ENCODE measurements around the gene C10orf143. TPM values are rescaled to one million over a fixed set of nuclear protein-coding genes. Genes with fewer than 3 reads are reported as not detected.

The C10orf143 gene
- total and polyA plus RNA-seq, 2 of the 8 experiments (the other 6 are each of a cell fraction or from before 2014, with no cell fraction given), result 1.6 to 2.0 TPM

DNA sequence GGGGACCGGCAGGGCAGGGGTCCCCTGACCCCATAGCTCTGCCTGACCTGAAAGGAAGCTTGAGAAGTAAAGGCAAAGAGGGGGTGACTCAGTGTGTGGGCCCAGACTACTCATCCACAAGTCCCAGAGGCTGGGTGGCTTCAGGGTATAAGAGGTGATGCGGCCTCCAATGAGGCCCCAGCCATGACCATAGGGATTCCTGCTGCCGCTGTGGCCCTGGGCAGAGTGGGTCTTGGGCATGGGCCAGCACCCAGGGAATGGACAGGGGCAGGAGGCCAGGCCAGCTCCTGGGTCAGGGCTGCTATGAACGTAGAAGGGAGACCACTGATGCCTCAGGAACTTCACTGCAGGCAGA lies 82.2 kb downstream of the C10orf143 start:
- Histone ChIP-seq H3K36me3 (ENCODE audit: control insufficient read depth in 2 of 4, insufficient read depth in 4 of 4, low read length in 3 of 4) (no peaks in the 10 kb centered on the region), H2BK15ac (ENCODE audit: low read length) (no peak overlapping the region), H4K20me1 (replicated peaks in 1 of 2; ENCODE audit: control insufficient read depth in 1 of 2, insufficient read depth in 2 of 2, low read length in 2 of 2) (no peaks in the 10 kb centered on the region), H3K79me1 (ENCODE audit: low read depth, low read length) (no peaks in the 10 kb centered on the region), H2AFZ (ENCODE audit: low read length) (no peak overlapping the region), H2AK5ac (ENCODE audit: low read depth, low read length) (no peak overlapping the region), H3K23me2 (ENCODE audit: low read depth, low read length) (0 out of 2 replicates have a peak, but pooled peaks cover 2% of the 10 kb centered on the region), H3K4ac (replicated peaks; ENCODE audit: insufficient read length, low read depth, low read length) (no peak overlapping the region), H3K9ac (replicated peaks in 1 of 4; ENCODE audit: extremely low read depth in 1 of 4, low read depth in 3 of 4, low read length in 3 of 4) (no peak overlapping the region), H3K27me3 (replicated peaks in 1 of 4; ENCODE audit: control insufficient read depth in 3 of 4, extremely low read depth in 1 of 4, insufficient read depth in 3 of 4, low read length in 3 of 4) (no peaks in the 10 kb centered on the region), H4K5ac (ENCODE audit: insufficient read length, low read depth, low read length) (no peak overlapping the region), H2BK20ac (ENCODE audit: low read length) (no peak overlapping the region), H4K8ac (ENCODE audit: extremely low read depth, insufficient read depth, low read length) (no peak overlapping the region), H3K27ac (ENCODE audit: low read depth, low read length) (no peak overlapping the region), H3K79me2 (ENCODE audit: control insufficient read depth in 1 of 2, insufficient read depth in 2 of 2, low read length in 2 of 2) (no peaks in the 10 kb centered on the region), H2BK12ac (ENCODE audit: low read depth, low read length) (no peak overlapping the region), H3K18ac (ENCODE audit: extremely low read depth, low read length) (no peak overlapping the region), H3K4me2 (ENCODE audit: insufficient read depth in 1 of 2, low read depth in 2 of 2, low read length in 2 of 2) (no peak overlapping the region), H3K4me1 (replicated peaks in 1 of 4; ENCODE audit: control insufficient read depth in 3 of 4, insufficient read depth in 4 of 4, low read length in 3 of 4) (no peaks in the 10 kb centered on the region), H3K14ac (ENCODE audit: insufficient read length) (no peak overlapping the region), H2BK120ac (replicated peaks; ENCODE audit: low read depth, low read length) (no peak overlapping the region), H3K56ac (replicated peaks; ENCODE audit: insufficient read length, low read depth, low read length) (no peak overlapping the region), H3K4me3 (ENCODE audit: extremely low read depth in 1 of 4, insufficient read depth in 2 of 4, low read depth in 3 of 4, low read length in 4 of 4) (no peak overlapping the region), H2BK5ac (ENCODE audit: low read depth, low read length) (no peak overlapping the region; the same call in 1 of the 2 replicates), H3K23ac (ENCODE audit: insufficient read length) (no peak overlapping the region), H4K91ac (replicated peaks; ENCODE audit: insufficient read length, low read length) (no peak overlapping the region), H3K9me3 (ENCODE audit: insufficient read depth in 2 of 2, low read depth in 1 of 2, low read length in 1 of 2) (no peaks in the 10 kb centered on the region)
- no peak for FAIRE-seq
- ChIA-PET POLR2A (ENCODE audit: partially characterized antibody) (no interaction called here), CTCF (ENCODE audit: partially characterized antibody) (interaction anchor here (2.8 kb wide), 1 partner anchor 16 kb away, joined by 12 read pairs; no protein-coding TSS in a partner anchor)
- TF ChIP-seq SRF (IDR thresholded peaks at IDR 0.05; ENCODE audit: low read depth, low read length), result no peak
- TF ChIP-seq CHD1 (IDR thresholded peaks at IDR 0.05; ENCODE audit: low read depth, low read length), result no peak
- TF ChIP-seq HDAC2 (IDR thresholded peaks at IDR 0.05; ENCODE audit: borderline replicate concordance in 1 of 2, low read depth in 2 of 2, low read length in 2 of 2), result no peak
- TF ChIP-seq KDM4A (IDR thresholded peaks at IDR 0.05; ENCODE audit: low read depth, low read length, severe bottlenecking), result no peak
- TF ChIP-seq, protein P1, sequence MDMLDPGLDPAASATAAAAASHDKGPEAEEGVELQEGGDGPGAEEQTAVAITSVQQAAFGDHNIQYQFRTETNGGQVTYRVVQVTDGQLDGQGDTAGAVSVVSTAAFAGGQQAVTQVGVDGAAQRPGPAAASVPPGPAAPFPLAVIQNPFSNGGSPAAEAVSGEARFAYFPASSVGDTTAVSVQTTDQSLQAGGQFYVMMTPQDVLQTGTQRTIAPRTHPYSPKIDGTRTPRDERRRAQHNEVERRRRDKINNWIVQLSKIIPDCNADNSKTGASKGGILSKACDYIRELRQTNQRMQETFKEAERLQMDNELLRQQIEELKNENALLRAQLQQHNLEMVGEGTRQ (IDR thresholded peaks at IDR 0.05; ENCODE audit: low read length), result no peak
- TF ChIP-seq SP2 (IDR thresholded peaks at IDR 0.05; ENCODE audit: low read length), result no peak
- no peak for TF ChIP-seq KDM1A (IDR thresholded peaks at IDR 0.05; ENCODE audit: borderline replicate concordance, low read length)
- TF ChIP-seq, protein P2, sequence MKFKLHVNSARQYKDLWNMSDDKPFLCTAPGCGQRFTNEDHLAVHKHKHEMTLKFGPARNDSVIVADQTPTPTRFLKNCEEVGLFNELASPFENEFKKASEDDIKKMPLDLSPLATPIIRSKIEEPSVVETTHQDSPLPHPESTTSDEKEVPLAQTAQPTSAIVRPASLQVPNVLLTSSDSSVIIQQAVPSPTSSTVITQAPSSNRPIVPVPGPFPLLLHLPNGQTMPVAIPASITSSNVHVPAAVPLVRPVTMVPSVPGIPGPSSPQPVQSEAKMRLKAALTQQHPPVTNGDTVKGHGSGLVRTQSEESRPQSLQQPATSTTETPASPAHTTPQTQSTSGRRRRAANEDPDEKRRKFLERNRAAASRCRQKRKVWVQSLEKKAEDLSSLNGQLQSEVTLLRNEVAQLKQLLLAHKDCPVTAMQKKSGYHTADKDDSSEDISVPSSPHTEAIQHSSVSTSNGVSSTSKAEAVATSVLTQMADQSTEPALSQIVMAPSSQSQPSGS (IDR thresholded peaks at IDR 0.05; ENCODE audit: low read length), result no peak
- TF ChIP-seq EGR1 (IDR thresholded peaks at IDR 0.05; ENCODE audit: borderline replicate concordance, low read depth, low read length), result no peak
- TF ChIP-seq, protein P3, sequence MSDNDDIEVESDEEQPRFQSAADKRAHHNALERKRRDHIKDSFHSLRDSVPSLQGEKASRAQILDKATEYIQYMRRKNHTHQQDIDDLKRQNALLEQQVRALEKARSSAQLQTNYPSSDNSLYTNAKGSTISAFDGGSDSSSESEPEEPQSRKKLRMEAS (IDR thresholded peaks at IDR 0.05), result no peak
- 86% methylated on average over 4 of the region's 4 CpGs; no CpG with 5 or more reads in 1 of the 2 experiments for WGBS, 2 experiments (ENCODE audit: extremely low coverage in 1 of 2, insufficient coverage in 1 of 2, insufficient read length in 1 of 2, insufficient replicate concordance in 2 of 2, low coverage in 1 of 2, low lambda C conversion rate in 2 of 2, missing lambda C conversion rate in 1 of 2)
- DNase-seq (ENCODE audit: low read depth in 1 of 2, low spot score in 2 of 2), result no peak

All from H1 (cell line).